DOHH2 (cell line): ENCODE data around the gene UBE2I.

ENCODE experiments used
- H3F3A ChIP-seq: fragments of 200-600 bp; sonication (generic), shearing (Covaris generic); 2 replicates; pipeline ENCODE4 v1.6.0; 2016; ENCODE audit warnings: antibody characterized with exemption, mild to moderate bottlenecking; ENCODE audit not compliant: control insufficient read depth, insufficient read depth
- H3K27ac ChIP-seq: fragments of 200-600 bp; sonication (generic); 2 replicates; pipeline ENCODE4 v1.5.1; 2014; ENCODE audit warnings: low read depth, mild to moderate bottlenecking, low read length, moderate library complexity
- H3K27me3 ChIP-seq: fragments of 200-600 bp; sonication (generic); 2 replicates; pipeline ENCODE4 v1.6.1; 2014; ENCODE audit warnings: mild to moderate bottlenecking, low read length, mixed read lengths; ENCODE audit not compliant: control insufficient read depth
- H3K36me3 ChIP-seq: fragments of 200-600 bp; sonication (generic); 2 replicates; pipeline ENCODE4 v1.6.1; 2014; ENCODE audit warnings: mild to moderate bottlenecking, low read length, moderate library complexity, mixed read lengths; ENCODE audit not compliant: control insufficient read depth
- H3K4me1 ChIP-seq: fragments of 200-600 bp; sonication (generic); 2 replicates; pipeline ENCODE4 v1.6.1; 2014; ENCODE audit warnings: mild to moderate bottlenecking, low read length, mixed read lengths; ENCODE audit not compliant: control insufficient read depth
- H3K4me2 ChIP-seq: fragments of 200-600 bp; sonication (generic); 2 replicates; pipeline ENCODE4 v1.6.0; 2014; ENCODE audit warnings: mild to moderate bottlenecking, low read length, moderate library complexity
- H3K4me3 ChIP-seq: fragments of 200-600 bp; sonication (generic); 2 replicates; pipeline ENCODE4 v1.5.1; 2014; ENCODE audit warnings: mild to moderate bottlenecking, low read length, mixed read lengths
- H3K79me2 ChIP-seq: fragments of 200-600 bp; sonication (generic); 2 replicates; pipeline ENCODE4 v1.6.1; 2014; ENCODE audit warnings: mild to moderate bottlenecking, low read length, mixed read lengths; ENCODE audit not compliant: control insufficient read depth
- H3K9me2 ChIP-seq: fragments of 200-600 bp; sonication (generic); replicated peaks from 2 replicates; pipeline ENCODE4 v1.6.1; 2014; ENCODE audit warnings: mild to moderate bottlenecking, low read length, mixed read lengths; ENCODE audit not compliant: control insufficient read depth
- H3K9me3 ChIP-seq: fragments of 200-600 bp; sonication (generic); 2 replicates; pipeline ENCODE4 v1.6.1; 2014; ENCODE audit warnings: antibody characterized with exemption, low read length, mixed read lengths; ENCODE audit not compliant: control insufficient read depth, insufficient read depth
- H4K20me1 ChIP-seq: fragments of 200-600 bp; sonication (generic); 2 replicates; pipeline ENCODE4 v1.6.0; 2014; ENCODE audit warnings: low read depth, mild to moderate bottlenecking, antibody characterized with exemption, low read length, moderate library complexity; ENCODE audit not compliant: control insufficient read depth, insufficient read depth
- EZH2phosphoT487 ChIP-seq: fragments of 200-600 bp; sonication (generic); IDR thresholded peaks from 2 replicates; pipeline ENCODE4 v1.6.1; 2017; ENCODE audit warnings: borderline replicate concordance, mild to moderate bottlenecking, antibody characterized with exemption, low read length, moderate library complexity, mixed read lengths
- TF ChIP-seq, protein P1 (sequence below): fragments of 200-600 bp; sonication (generic); IDR thresholded peaks from one replicate; pipeline ENCODE4 v1.5.1; 2014; ENCODE audit warnings: antibody characterized with exemption, mild to moderate bottlenecking, low read depth, low read length; ENCODE audit not compliant: poor library complexity, severe bottlenecking

The UBE2I gene

DNA sequence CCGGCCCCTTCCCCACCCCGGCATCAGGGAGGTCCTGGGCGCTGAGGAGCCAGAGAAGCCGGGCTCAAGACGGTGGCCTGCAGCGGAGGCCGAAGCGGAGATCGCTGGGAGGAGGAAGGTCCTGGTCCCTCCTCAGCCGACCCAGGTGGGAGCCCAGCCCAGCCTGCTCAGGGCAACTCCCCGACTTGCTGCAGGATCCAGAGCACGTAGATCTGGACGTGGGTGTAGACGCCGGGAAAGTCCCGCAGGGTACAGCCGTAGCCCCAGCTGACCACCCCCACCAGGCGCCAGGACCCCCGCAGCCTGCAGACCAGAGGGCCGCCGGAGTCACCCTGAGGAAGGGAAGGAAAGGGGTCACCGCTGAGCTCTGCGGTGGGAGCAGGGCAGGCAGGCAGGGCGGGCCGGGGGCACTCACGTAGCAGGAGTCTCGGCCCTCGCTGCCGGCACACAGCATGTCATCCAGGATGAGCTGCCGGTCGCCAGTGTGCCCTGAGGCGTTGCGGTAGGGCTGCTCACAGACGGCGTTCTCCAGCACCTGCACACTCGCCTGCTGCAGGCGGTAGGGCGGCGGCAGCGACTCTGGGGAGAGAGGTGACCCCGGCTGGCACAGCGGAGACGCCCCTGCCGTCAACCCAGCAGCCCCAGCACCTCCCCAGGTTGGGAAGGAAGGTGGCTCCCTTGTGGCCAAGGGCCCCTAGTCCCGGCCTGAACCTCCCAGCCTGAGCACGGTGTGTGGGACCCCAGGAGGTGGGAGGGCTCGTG, 48.1 kb upstream of the UBE2I start:
- Histone ChIP-seq H3K27ac (no peak overlapping the region), H3K4me2 (no peak overlapping the region), H3K9me3 (peaks cover 6% of the 10 kb centered on the region; the same call in 1 of the 2 replicates), H3K4me3 (no peak overlapping the region), H3K9me2 (no peaks in the 10 kb centered on the region), H3K4me1 (no peaks in the 10 kb centered on the region), H3K27me3 (peaks cover 5% of the 10 kb centered on the region; the same call in 1 of the 2 replicates), H3K79me2 (no peaks in the 10 kb centered on the region), H4K20me1 (no peaks in the 10 kb centered on the region), H3K36me3 (no peaks in the 10 kb centered on the region), H3F3A (no peaks in the 10 kb centered on the region)
- no peak for TF ChIP-seq EZH2phosphoT487
- TF ChIP-seq, protein P1, sequence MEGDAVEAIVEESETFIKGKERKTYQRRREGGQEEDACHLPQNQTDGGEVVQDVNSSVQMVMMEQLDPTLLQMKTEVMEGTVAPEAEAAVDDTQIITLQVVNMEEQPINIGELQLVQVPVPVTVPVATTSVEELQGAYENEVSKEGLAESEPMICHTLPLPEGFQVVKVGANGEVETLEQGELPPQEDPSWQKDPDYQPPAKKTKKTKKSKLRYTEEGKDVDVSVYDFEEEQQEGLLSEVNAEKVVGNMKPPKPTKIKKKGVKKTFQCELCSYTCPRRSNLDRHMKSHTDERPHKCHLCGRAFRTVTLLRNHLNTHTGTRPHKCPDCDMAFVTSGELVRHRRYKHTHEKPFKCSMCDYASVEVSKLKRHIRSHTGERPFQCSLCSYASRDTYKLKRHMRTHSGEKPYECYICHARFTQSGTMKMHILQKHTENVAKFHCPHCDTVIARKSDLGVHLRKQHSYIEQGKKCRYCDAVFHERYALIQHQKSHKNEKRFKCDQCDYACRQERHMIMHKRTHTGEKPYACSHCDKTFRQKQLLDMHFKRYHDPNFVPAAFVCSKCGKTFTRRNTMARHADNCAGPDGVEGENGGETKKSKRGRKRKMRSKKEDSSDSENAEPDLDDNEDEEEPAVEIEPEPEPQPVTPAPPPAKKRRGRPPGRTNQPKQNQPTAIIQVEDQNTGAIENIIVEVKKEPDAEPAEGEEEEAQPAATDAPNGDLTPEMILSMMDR: no peak

GRCh38 chr16:1262210-1262845, 47.1 kb upstream of the UBE2I start:
- no peaks in the 10 kb centered on the region for H3K4me1 ChIP-seq
- H3K4me2 ChIP-seq: no peak overlapping the region
- H3K9me2 ChIP-seq: no peaks in the 10 kb centered on the region
- TF ChIP-seq, protein P1: no peak
- no peak for TF ChIP-seq EZH2phosphoT487
- H3K79me2 ChIP-seq: no peaks in the 10 kb centered on the region
- H3K36me3 ChIP-seq: no peaks in the 10 kb centered on the region
- H3K4me3 ChIP-seq: no peak overlapping the region
- H3F3A ChIP-seq: no peaks in the 10 kb centered on the region
- H3K27ac ChIP-seq: no peak overlapping the region
- peaks cover 5% of the 10 kb centered on the region; the same call in 1 of the 2 replicates for H3K27me3 ChIP-seq
- peaks cover 6% of the 10 kb centered on the region; the same call in 1 of the 2 replicates for H3K9me3 ChIP-seq
- H4K20me1 ChIP-seq: no peaks in the 10 kb centered on the region

GRCh38 chr16:1262846-1263221, 46.6 kb upstream of the UBE2I start:
- Histone ChIP-seq H3F3A (no peaks in the 10 kb centered on the region), H3K9me2 (no peaks in the 10 kb centered on the region), H3K4me3 (no peak overlapping the region), H3K27me3 (peaks cover 5% of the 10 kb centered on the region; the same call in 1 of the 2 replicates), H3K36me3 (no peaks in the 10 kb centered on the region), H3K4me1 (no peaks in the 10 kb centered on the region), H3K79me2 (no peaks in the 10 kb centered on the region), H4K20me1 (no peaks in the 10 kb centered on the region), H3K4me2 (no peak overlapping the region), H3K9me3 (peaks cover 6% of the 10 kb centered on the region; the same call in 1 of the 2 replicates), H3K27ac (no peak overlapping the region)
- TF ChIP-seq EZH2phosphoT487: no peak
- TF ChIP-seq, protein P1: no peak
